GM12872 (cell line): Measurements from ENCODE around the gene SLPI.

Experiments used
- CTCF ChIP-seq: IDR thresholded peaks from 3 replicates; pipeline ENCODE4 v1.5.1; 2011; ENCODE audit warnings: low read depth, mild to moderate bottlenecking, low read length, moderate library complexity; ENCODE audit not compliant: insufficient read depth

SLPI gene

GRCh38 chr20:45268531-45268930 lies 14.2 kb upstream of the SLPI start:
- no peak for TF ChIP-seq CTCF

GRCh38 chr20:45266977-45267376 lies 12.6 kb upstream of the SLPI start:
- TF ChIP-seq CTCF = no peak

- no peak for TF ChIP-seq CTCF
Observed at GRCh38 chr20:45263556-45264266, 9.3 kb upstream of the SLPI start.

GRCh38 chr20:45258664-45259063 lies 4.3 kb upstream of the SLPI start:
- no peak for TF ChIP-seq CTCF

GRCh38 chr20:45258259-45258658 lies 3.9 kb upstream of the SLPI start:
- no peak for TF ChIP-seq CTCF

- TF ChIP-seq CTCF = no peak
Observed at GRCh38 chr20:45257711-45258110, 3.3 kb upstream of the SLPI start.

- no peak for TF ChIP-seq CTCF
Observed at GRCh38 chr20:45257161-45257560, 2.8 kb upstream of the SLPI start.
